CD4-positive, alpha-beta T cell treated with Interleukin-1 beta for 1 hour (primary cell): ENCODE results near the gene DOC2B.
"Not testable (repeated sequence)": the region's sequence is repeated elsewhere in the genome, so short reads cannot be mapped to it uniquely, and the experiment has no call there.

Experiments used
- DNase-seq, 2 donors: peaks; one replicate each; pipeline ENCODE4 v3.0.0-alpha.2; 2020 to 2022

DOC2B gene

GRCh38 chr17:187130-187529 lies 5.7 kb upstream of the DOC2B start:
- DNase-seq, result no peak

- DNase-seq, result peak in 1 of 2 donors; percentile 19
Measured at GRCh38 chr17:185445-186138, 4.1 kb upstream of the DOC2B start.

- no peak for DNase-seq
Measured at GRCh38 chr17:183021-183420, 1.6 kb upstream of the DOC2B start.

- no peak for DNase-seq
Measured at GRCh38 chr17:182050-182751, 751 bp upstream of the DOC2B start.

GRCh38 chr17:180381-181244 lies 837 bp downstream of the DOC2B start:
- no peak for DNase-seq

- no peak for DNase-seq
Measured at GRCh38 chr17:179781-180380, 1.6 kb downstream of the DOC2B start.

- no peak for DNase-seq
Measured at GRCh38 chr17:179066-179432, 2.4 kb downstream of the DOC2B start.

GRCh38 chr17:178292-179065 lies 3.0 kb downstream of the DOC2B start:
- DNase-seq, result no peak

GRCh38 chr17:177762-178161 lies 3.7 kb downstream of the DOC2B start:
- no peak for DNase-seq

GRCh38 chr17:177155-177554 lies 4.3 kb downstream of the DOC2B start:
- no peak for DNase-seq

GRCh38 chr17:173166-173911 lies 8.1 kb downstream of the DOC2B start:
- DNase-seq, result no peak

- DNase-seq, result no peak
Measured at GRCh38 chr17:172401-172800, 9.0 kb downstream of the DOC2B start.

GRCh38 chr17:171871-172270 lies 9.6 kb downstream of the DOC2B start:
- DNase-seq, result no peak

- no peak for DNase-seq
Measured at GRCh38 chr17:170130-170670, 11.2 kb downstream of the DOC2B start.

- DNase-seq, result not testable (repeated sequence)
Measured at GRCh38 chr17:168614-169013, 12.8 kb downstream of the DOC2B start.

- DNase-seq, result no peak
Measured at GRCh38 chr17:165939-166338, 15.5 kb downstream of the DOC2B start.

GRCh38 chr17:164303-165235 lies 16.9 kb downstream of the DOC2B start:
- peak; percentile 27 to 36 for DNase-seq

GRCh38 chr17:163514-164098 lies 17.8 kb downstream of the DOC2B start:
- no peak for DNase-seq

GRCh38 chr17:162689-163088 lies 18.8 kb downstream of the DOC2B start:
- no peak for DNase-seq

- DNase-seq, result no peak
Measured at GRCh38 chr17:161481-161880, 20.0 kb downstream of the DOC2B start.
